HG03196 (cell line): Measurements from ENCODE around the gene TOGARAM1.

Source experiments
- ATAC-seq: cut with Tn5 transposase; IDR thresholded peaks from one replicate; pipeline ENCODE4 v1.9.1; 2021; ENCODE audit not compliant: unreplicated experiment

TOGARAM1 gene

GRCh38 chr14:45083976-45084722, 122.2 kb downstream of the TOGARAM1 start, which contains the start of gene PRPF39:
Gene PRPF39 (plus strand): TSS chr14:45084116. CDS start chr14:45095240, 11,124 bp downstream.
- ATAC-seq = peak; percentile 94

GRCh38 chr14:45084946-45085346, 123.0 kb downstream of the TOGARAM1 start:
- ATAC-seq = no peak

- peak; percentile 72 for ATAC-seq
Observed at GRCh38 chr14:45089813-45090212, 127.8 kb downstream of the TOGARAM1 start.

- no peak for ATAC-seq
Observed at GRCh38 chr14:45091710-45092109, 129.7 kb downstream of the TOGARAM1 start.

- ATAC-seq = no peak
Observed at GRCh38 chr14:45094275-45094674, 132.3 kb downstream of the TOGARAM1 start.

- no peak for ATAC-seq
Observed at GRCh38 chr14:45095143-45095542, 133.2 kb downstream of the TOGARAM1 start.

GRCh38 chr14:45096218-45096617, 134.2 kb downstream of the TOGARAM1 start:
- ATAC-seq = no peak

- no peak for ATAC-seq
Observed at GRCh38 chr14:45103806-45104205, 141.8 kb downstream of the TOGARAM1 start.

GRCh38 chr14:45104561-45104960, 142.6 kb downstream of the TOGARAM1 start:
- ATAC-seq = no peak

- no peak for ATAC-seq
Observed at GRCh38 chr14:45112896-45113781, 151.1 kb downstream of the TOGARAM1 start.

- no peak for ATAC-seq
Observed at GRCh38 chr14:45114327-45114726, 152.3 kb downstream of the TOGARAM1 start.

- ATAC-seq = no peak
Observed at GRCh38 chr14:45118594-45118993, 156.6 kb downstream of the TOGARAM1 start.

GRCh38 chr14:45120096-45120495, 158.1 kb downstream of the TOGARAM1 start:
- no peak for ATAC-seq

- ATAC-seq = no peak
Observed at GRCh38 chr14:45123271-45123670, 161.3 kb downstream of the TOGARAM1 start.
